OCI-LY7 (cell line): ENCODE results near the gene RETSAT.

Experiments
- EZH2phosphoT487 ChIP-seq: fragments of 200-600 bp; sonication (generic); IDR thresholded peaks from 2 replicates; pipeline ENCODE4 v1.6.1; 2018; ENCODE audit warnings: low read depth, borderline replicate concordance, mild to moderate bottlenecking, mixed run types, antibody characterized with exemption, low read length, moderate library complexity, mixed read lengths
- TF ChIP-seq, protein P1 (sequence below): fragments of 200-600 bp; sonication (generic); conservative IDR thresholded peaks from 2 replicates; pipeline ENCODE4 v1.5.1; 2014; ENCODE audit warnings: mild to moderate bottlenecking, antibody characterized with exemption, low read length, moderate library complexity, mixed read lengths

DNA sequence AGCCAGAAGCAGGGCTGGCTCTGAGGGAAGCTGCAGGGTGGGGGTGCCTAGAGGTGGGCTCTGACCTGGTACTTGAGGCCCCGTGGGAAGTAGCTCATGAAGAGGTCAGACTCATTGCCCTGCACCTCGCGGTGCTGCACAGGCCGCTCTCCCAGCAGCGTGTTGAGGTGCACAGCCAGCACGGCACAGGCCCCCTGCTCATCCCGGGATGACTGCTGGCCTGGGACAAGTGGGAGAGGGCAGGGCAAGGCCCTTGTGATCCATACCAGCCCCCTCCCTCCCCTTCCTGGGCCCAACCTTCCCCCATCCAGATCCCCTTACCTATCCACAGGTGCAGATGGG lies 47.1 kb upstream of the RETSAT start:
- TF ChIP-seq, protein P1, sequence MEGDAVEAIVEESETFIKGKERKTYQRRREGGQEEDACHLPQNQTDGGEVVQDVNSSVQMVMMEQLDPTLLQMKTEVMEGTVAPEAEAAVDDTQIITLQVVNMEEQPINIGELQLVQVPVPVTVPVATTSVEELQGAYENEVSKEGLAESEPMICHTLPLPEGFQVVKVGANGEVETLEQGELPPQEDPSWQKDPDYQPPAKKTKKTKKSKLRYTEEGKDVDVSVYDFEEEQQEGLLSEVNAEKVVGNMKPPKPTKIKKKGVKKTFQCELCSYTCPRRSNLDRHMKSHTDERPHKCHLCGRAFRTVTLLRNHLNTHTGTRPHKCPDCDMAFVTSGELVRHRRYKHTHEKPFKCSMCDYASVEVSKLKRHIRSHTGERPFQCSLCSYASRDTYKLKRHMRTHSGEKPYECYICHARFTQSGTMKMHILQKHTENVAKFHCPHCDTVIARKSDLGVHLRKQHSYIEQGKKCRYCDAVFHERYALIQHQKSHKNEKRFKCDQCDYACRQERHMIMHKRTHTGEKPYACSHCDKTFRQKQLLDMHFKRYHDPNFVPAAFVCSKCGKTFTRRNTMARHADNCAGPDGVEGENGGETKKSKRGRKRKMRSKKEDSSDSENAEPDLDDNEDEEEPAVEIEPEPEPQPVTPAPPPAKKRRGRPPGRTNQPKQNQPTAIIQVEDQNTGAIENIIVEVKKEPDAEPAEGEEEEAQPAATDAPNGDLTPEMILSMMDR = no peak
- TF ChIP-seq EZH2phosphoT487 = no peak
